GM12878 (cell line): Measurements from ENCODE around the gene TIMM22. TPM values are rescaled to one million over a fixed set of nuclear protein-coding genes. Genes with fewer than 3 reads are reported as not detected.

Source experiments
- ASH2L ChIP-seq: fragments of 300-600, 200-600 bp; sonication (generic); IDR thresholded peaks from 2 replicates; pipeline ENCODE4 v1.6.1; 2017; ENCODE audit warnings: low read depth, mild to moderate bottlenecking, borderline replicate concordance
- CREB1 ChIP-seq: IDR thresholded peaks from 2 replicates; pipeline ENCODE4 v1.6.1; 2012; ENCODE audit warnings: low read depth, mild to moderate bottlenecking, inconsistent platforms
- E2F8 ChIP-seq: fragments of 450-650 bp; IDR thresholded peaks from 2 replicates; pipeline ENCODE4 v1.6.1; 2018; ENCODE audit warnings: mild to moderate bottlenecking, low read depth, moderate library complexity; ENCODE audit not compliant: partially characterized antibody
- E4F1 ChIP-seq: fragments of 450-650 bp; IDR thresholded peaks from 2 replicates; pipeline ENCODE4 v1.6.1; 2018; ENCODE audit warnings: borderline replicate concordance, mild to moderate bottlenecking; ENCODE audit not compliant: partially characterized antibody
- ETV6 ChIP-seq, 2 experiments: fragments of 450-650 bp in 1 of 2; IDR thresholded peaks in 1 of 2; conservative IDR thresholded peaks in 1 of 2; 2 replicates each; pipeline ENCODE4 v1.6.1; 2014; ENCODE audit warnings: antibody characterized with exemption in 1 of 2, borderline replicate concordance in 1 of 2, low read depth in 1 of 2, mild to moderate bottlenecking in 1 of 2, moderate library complexity in 1 of 2
- HDAC6 ChIP-seq: fragments of 200-600 bp; sonication (generic); IDR thresholded peaks from one replicate; pipeline ENCODE4 v1.8.0; 2017; ENCODE audit warnings: antibody characterized with exemption; ENCODE audit not compliant: unreplicated experiment
- HDGF ChIP-seq: fragments of 450-650 bp; IDR thresholded peaks from 2 replicates; pipeline ENCODE4 v1.6.1; 2016; ENCODE audit warnings: antibody characterized with exemption
- MEF2A ChIP-seq: IDR thresholded peaks from 2 replicates; pipeline ENCODE4 v1.6.1; 2011; ENCODE audit warnings: low read depth, mild to moderate bottlenecking, low read length, moderate library complexity; ENCODE audit not compliant: insufficient read depth
- NFXL1 ChIP-seq: fragments of 450-650 bp; IDR thresholded peaks from 2 replicates; pipeline ENCODE4 v1.6.1; 2017; ENCODE audit warnings: antibody characterized with exemption, mild to moderate bottlenecking, borderline replicate concordance
- NFYA ChIP-seq: IDR thresholded peaks from 2 replicates; pipeline ENCODE4 v1.6.1; 2011; ENCODE audit warnings: low read depth, mild to moderate bottlenecking, low read length, improper control_type of control experiment, borderline replicate concordance
- NFYB ChIP-seq: IDR thresholded peaks from 2 replicates; pipeline ENCODE4 v1.6.1; 2011; ENCODE audit warnings: low read depth, mild to moderate bottlenecking, low read length, improper control_type of control experiment, moderate library complexity; ENCODE audit not compliant: insufficient read depth
- PKNOX1 ChIP-seq: fragments of 450-650 bp; IDR thresholded peaks from 2 replicates; pipeline ENCODE4 v1.6.1; 2016; ENCODE audit warnings: mild to moderate bottlenecking
- PML ChIP-seq: IDR thresholded peaks from 2 replicates; pipeline ENCODE4 v1.6.1; 2012; ENCODE audit warnings: low read length, inconsistent platforms
- POLR2AphosphoS5 ChIP-seq: IDR thresholded peaks from 2 replicates; pipeline ENCODE4 v1.6.1; 2011; ENCODE audit warnings: mild to moderate bottlenecking, low read length, inconsistent platforms
- RB1 ChIP-seq: fragments of 450-650 bp; formaldehyde crosslinking; IDR thresholded peaks from 2 replicates; pipeline ENCODE4 v1.6.1; 2017; ENCODE audit warnings: mild to moderate bottlenecking, borderline replicate concordance
- RBBP5 ChIP-seq: fragments of 200-600 bp; sonication (generic); conservative IDR thresholded peaks from 2 replicates; pipeline ENCODE4 v1.6.1; 2016
- RUNX3 ChIP-seq: IDR thresholded peaks from 2 replicates; pipeline ENCODE4 v1.6.1; 2012; ENCODE audit warnings: low read length, inconsistent platforms
- SMAD5 ChIP-seq: IDR thresholded peaks from 2 replicates; pipeline ENCODE4 v1.6.1; 2016; ENCODE audit warnings: antibody characterized with exemption, low read depth
- SREBF1 ChIP-seq: IDR thresholded peaks from 2 replicates; pipeline ENCODE4 v1.6.1; 2012; ENCODE audit warnings: mild to moderate bottlenecking, low read length
- SUZ12 ChIP-seq: fragments of 200-600 bp; sonication (generic); IDR thresholded peaks from one replicate; pipeline ENCODE4 v1.6.1; 2018; ENCODE audit warnings: antibody characterized with exemption, mild to moderate bottlenecking; ENCODE audit not compliant: unreplicated experiment
- TBL1XR1 ChIP-seq: IDR thresholded peaks from 2 replicates; pipeline ENCODE4 v1.6.1; 2012; ENCODE audit warnings: low read depth, low read length, improper control_type of control experiment
- ZBED1 ChIP-seq: IDR thresholded peaks from 2 replicates; pipeline ENCODE4 v1.6.1; 2016; ENCODE audit warnings: borderline replicate concordance
- ZNF217 ChIP-seq: fragments of 450-650 bp; IDR thresholded peaks from 2 replicates; pipeline ENCODE4 v1.6.1; 2017; ENCODE audit warnings: antibody characterized with exemption, mild to moderate bottlenecking
- polyA plus RNA-seq, 11 experiments: library from polyadenylated mRNA; depleted of rRNA in 4 of 11; unstranded in 6 of 11; stranded (reverse) in 5 of 11; fragments of >200 nt; fragmentation: Nextera tagmentation in 4 of 11; fragmentation: Illumina TruSeq in 1 of 11; extraction: Ambion mirVana in 4 of 11; extraction: Trizol in 1 of 11; gene quantifications; 1 replicate in 1 of 11; 2 replicates in 10 of 11; pipeline versions ENCODE4 v1.2.1 to v1.2.3, GENCODE V29; 2011 to 2016; ENCODE audit warnings: inconsistent platforms in 2 of 11, missing spikeins in 2 of 11, low read depth in 1 of 11
- total RNA-seq, 4 experiments: library from RNA; depleted of rRNA in 3 of 4; stranded (reverse); fragments of >200 nt in 3 of 4; fragmentation: Illumina TruSeq in 1 of 4; extraction: Trizol in 1 of 4; gene quantifications; 2 replicates each; pipeline versions ENCODE4 v1.2.1 to v1.2.3, GENCODE V29; 2013 to 2021

The TIMM22 gene
- total and polyA plus RNA-seq, 10 of the 15 experiments (the other 5 are each of a cell fraction or from before 2014, with no cell fraction given) = 4.4 to 25.0 (median 10.6) TPM

- TF ChIP-seq ETV6 (conservative IDR thresholded peaks at IDR 0.05 in 1 of 2, IDR thresholded peaks at IDR 0.05 in 1 of 2; ENCODE audit: borderline replicate concordance in 1 of 2, low read depth in 1 of 2) (peak in 1 of 2 experiments; percentile 41; a peak in 1 of 4 replicates), MEF2A (0 out of 2 replicates have a peak, but pooled peaks have one; percentile 36), SMAD5 (peak; percentile 75; the same call in 1 of the 2 replicates), PML (peak; percentile 83; the same call in 1 of the 2 replicates), SUZ12 (no peak), HDAC6 (peak; percentile 51), ASH2L (0 out of 2 replicates have a peak, but pooled peaks have one; percentile 69), RUNX3 (peak; percentile 91), NFXL1 (no peak), ZBED1 (no peak), PKNOX1 (no peak), E2F8 (peak; percentile 74), TBL1XR1 (no peak), RB1 (peak; percentile 89; the same call in 1 of the 2 replicates), NFYA (no peak), ZNF217 (no peak; the same call in 1 of the 2 replicates), SREBF1 (no peak; the same call in 1 of the 2 replicates), HDGF (no peak), POLR2AphosphoS5 (peak; percentile 90), CREB1 (peak; percentile 96), NFYB (no peak), E4F1 (peak; percentile 79), RBBP5 (no peak)
These were observed at the start of gene TIMM22 (continued) for GRCh38 chr17:996554-997344.
